ENCODE data around the gene ARHGAP24.

Gene ARHGAP24

DNA sequence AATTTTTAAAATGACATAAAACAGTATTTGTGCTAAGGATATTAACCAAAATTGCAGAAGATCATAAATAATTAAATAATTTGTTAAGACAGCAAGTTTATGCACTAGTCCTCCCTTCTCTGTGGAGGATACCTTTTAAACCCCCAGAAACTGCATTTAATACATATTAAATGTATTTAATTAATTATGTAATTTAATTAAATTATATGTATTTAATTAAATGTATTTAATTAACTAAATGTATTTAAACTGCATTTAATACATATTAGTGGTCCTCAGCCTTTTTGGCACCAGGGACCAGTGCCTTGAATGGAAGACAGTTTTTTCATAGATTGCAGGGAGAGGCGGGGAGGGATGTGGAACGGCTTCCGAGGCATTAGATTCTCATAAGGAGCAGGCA lies 404.6 kb downstream of the ARHGAP24 start:
- no CpG with 5 or more reads among the region's 3 CpGs for WGBS (ENCODE audit: extremely low coverage, insufficient coverage, insufficient read length)
- Histone ChIP-seq H3K79me1 (ENCODE audit: low read length) (no peaks in the 10 kb centered on the region), H3K4me1 (ENCODE audit: control insufficient read depth in 1 of 2, insufficient read depth in 2 of 2, low read length in 2 of 2) (no peaks in the 10 kb centered on the region), H3K27ac (ENCODE audit: low read depth, low read length) (no peak overlapping the region), H3K18ac (ENCODE audit: low read length) (no peak overlapping the region), H2AK5ac (ENCODE audit: low read length) (no peak overlapping the region), H2AFZ (ENCODE audit: insufficient read depth, low read length, poor library complexity) (no peak overlapping the region), H3K4me3 (ENCODE audit: low read depth, low read length) (no peak overlapping the region), H3K9ac (ENCODE audit: low read length) (no peak overlapping the region), H4K8ac (ENCODE audit: low read depth, low read length) (no peak overlapping the region), H3K27me3 (ENCODE audit: insufficient read depth, low read length) (no peaks in the 10 kb centered on the region), H3K23ac (ENCODE audit: low read length) (no peak overlapping the region), H2BK120ac (ENCODE audit: insufficient read depth, low read length, poor library complexity) (no peak overlapping the region), H4K12ac (ENCODE audit: low read depth, low read length) (no peak overlapping the region), H3K4ac (ENCODE audit: low read depth, low read length) (no peak overlapping the region), H2BK5ac (ENCODE audit: low read depth, low read length, poor library complexity) (no peak overlapping the region), H3K36me3 (ENCODE audit: control insufficient read depth in 1 of 2, insufficient read depth in 2 of 2, low read length in 2 of 2) (no peaks in the 10 kb centered on the region), H4K91ac (ENCODE audit: low read depth, low read length) (no peak overlapping the region), H3K4me2 (ENCODE audit: low read length) (no peak overlapping the region), H3K79me2 (ENCODE audit: control insufficient read depth, insufficient read depth, low read length, poor library complexity) (no peaks in the 10 kb centered on the region), H3K14ac (ENCODE audit: low read length) (no peak overlapping the region), H2BK12ac (ENCODE audit: low read length) (no peak overlapping the region), H3K9me3 (ENCODE audit: insufficient read depth, low read depth, low read length) (no peaks in the 10 kb centered on the region)
- no peak for DNase-seq

DNA sequence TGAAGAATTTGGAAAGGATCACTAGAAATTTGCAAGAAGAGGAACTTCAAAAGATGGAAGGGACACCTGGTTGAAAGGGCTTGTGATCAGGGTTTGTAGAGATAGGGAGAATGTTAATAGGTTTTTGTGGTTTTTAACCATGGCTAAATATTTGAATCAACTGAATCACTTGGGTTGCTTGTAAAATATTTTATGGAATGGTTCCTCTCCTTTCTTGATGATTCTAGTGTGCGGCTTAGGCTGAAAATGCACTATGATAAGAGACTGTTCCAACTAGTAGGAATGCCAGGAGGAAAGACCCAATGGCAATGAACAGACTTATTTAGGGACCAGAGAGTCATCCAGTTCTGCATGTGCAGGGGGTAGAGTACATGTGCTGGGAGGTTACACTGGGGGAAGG lies 408.2 kb downstream of the ARHGAP24 start:
- H3K4me2 ChIP-seq (ENCODE audit: low read length) = no peak overlapping the region
- H3K9ac ChIP-seq (ENCODE audit: low read length) = no peak overlapping the region
- no peak overlapping the region for H4K12ac ChIP-seq (ENCODE audit: low read depth, low read length)
- H3K23ac ChIP-seq (ENCODE audit: low read length) = no peak overlapping the region
- no peak overlapping the region for H2BK12ac ChIP-seq (ENCODE audit: low read length)
- H3K27ac ChIP-seq (ENCODE audit: low read depth, low read length) = no peak overlapping the region
- no peak overlapping the region for H3K18ac ChIP-seq (ENCODE audit: low read length)
- H2AFZ ChIP-seq (ENCODE audit: insufficient read depth, low read length, poor library complexity) = no peak overlapping the region
- no peak for DNase-seq
- H3K4me3 ChIP-seq (ENCODE audit: low read depth, low read length) = no peak overlapping the region
- H3K4ac ChIP-seq (ENCODE audit: low read depth, low read length) = no peak overlapping the region
- no peak overlapping the region for H2BK120ac ChIP-seq (ENCODE audit: insufficient read depth, low read length, poor library complexity)
- no peaks in the 10 kb centered on the region for H3K79me2 ChIP-seq (ENCODE audit: control insufficient read depth, insufficient read depth, low read length, poor library complexity)
- no CpG with 5 or more reads among the region's 1 CpG for WGBS (ENCODE audit: extremely low coverage, insufficient coverage, insufficient read length)
- H3K4me1 ChIP-seq (ENCODE audit: control insufficient read depth in 1 of 2, insufficient read depth in 2 of 2, low read length in 2 of 2) = no peaks in the 10 kb centered on the region
- H3K9me3 ChIP-seq (ENCODE audit: insufficient read depth, low read depth, low read length) = no peaks in the 10 kb centered on the region
- no peak overlapping the region for H3K14ac ChIP-seq (ENCODE audit: low read length)
- H3K79me1 ChIP-seq (ENCODE audit: low read length) = no peaks in the 10 kb centered on the region
- no peaks in the 10 kb centered on the region for H3K27me3 ChIP-seq (ENCODE audit: insufficient read depth, low read length)
- no peak overlapping the region for H2BK5ac ChIP-seq (ENCODE audit: low read depth, low read length, poor library complexity)
- H2AK5ac ChIP-seq (ENCODE audit: low read length) = no peak overlapping the region
- no peak overlapping the region for H4K8ac ChIP-seq (ENCODE audit: low read depth, low read length)
- H4K91ac ChIP-seq (ENCODE audit: low read depth, low read length) = no peak overlapping the region
- H3K36me3 ChIP-seq (ENCODE audit: control insufficient read depth in 1 of 2, insufficient read depth in 2 of 2, low read length in 2 of 2) = no peaks in the 10 kb centered on the region

DNA sequence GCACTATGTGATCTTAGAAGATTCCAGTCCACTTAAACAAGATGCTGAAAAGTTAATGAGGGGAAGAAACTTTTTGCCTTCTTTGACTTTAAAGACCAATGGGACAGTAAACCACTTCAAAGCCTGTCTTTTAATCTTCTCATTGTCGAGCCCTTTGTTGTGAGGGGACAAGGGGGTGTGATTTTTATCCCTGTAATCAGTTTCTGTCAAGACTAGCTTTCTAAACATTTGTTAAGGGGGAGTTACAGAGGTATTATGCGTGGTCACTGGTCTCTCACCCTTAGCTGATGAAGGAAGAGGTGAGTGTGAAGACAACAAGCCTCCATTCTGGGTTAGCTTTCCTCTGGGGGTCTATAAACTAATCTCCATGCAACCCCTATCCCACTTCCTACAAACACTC lies 409.3 kb downstream of the ARHGAP24 start:
- no peak overlapping the region for H3K27ac ChIP-seq (ENCODE audit: low read depth, low read length)

DNA sequence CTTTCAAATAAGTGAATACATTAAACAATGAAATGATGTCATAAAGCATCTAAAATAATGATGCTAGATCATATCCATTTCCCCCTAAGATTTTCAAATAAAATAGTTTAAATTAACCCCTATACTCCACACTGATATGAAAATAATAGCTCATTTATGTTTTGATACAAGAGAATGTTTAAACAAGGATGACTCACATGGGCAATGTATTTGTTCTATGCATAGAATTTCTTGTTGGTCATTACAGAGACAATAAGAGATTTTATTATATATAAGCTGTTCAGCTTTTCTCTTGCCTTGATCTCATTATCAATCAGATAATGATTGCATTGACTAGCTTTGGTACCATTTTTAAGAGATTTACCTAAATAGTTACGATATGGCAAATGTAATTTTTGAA lies 411.7 kb downstream of the ARHGAP24 start:
- H2AK5ac ChIP-seq (ENCODE audit: low read length) = no peak overlapping the region
- no CpG with 5 or more reads among the region's 1 CpG for WGBS (ENCODE audit: extremely low coverage, insufficient coverage, insufficient read length)
- H2AFZ ChIP-seq (ENCODE audit: insufficient read depth, low read length, poor library complexity) = no peak overlapping the region
- no peak overlapping the region for H3K4me2 ChIP-seq (ENCODE audit: low read length)
- no peaks in the 10 kb centered on the region for H3K4me1 ChIP-seq (ENCODE audit: control insufficient read depth in 1 of 2, insufficient read depth in 2 of 2, low read length in 2 of 2)
- no peaks in the 10 kb centered on the region for H3K9me3 ChIP-seq (ENCODE audit: insufficient read depth, low read depth, low read length)
- no peaks in the 10 kb centered on the region for H3K36me3 ChIP-seq (ENCODE audit: control insufficient read depth in 1 of 2, insufficient read depth in 2 of 2, low read length in 2 of 2)
- no peak overlapping the region for H3K27ac ChIP-seq (ENCODE audit: low read depth, low read length)
- H4K91ac ChIP-seq (ENCODE audit: low read depth, low read length) = no peak overlapping the region
- no peak overlapping the region for H3K14ac ChIP-seq (ENCODE audit: low read length)
- H4K12ac ChIP-seq (ENCODE audit: low read depth, low read length) = no peak overlapping the region
- no peak overlapping the region for H4K8ac ChIP-seq (ENCODE audit: low read depth, low read length)
- H2BK5ac ChIP-seq (ENCODE audit: low read depth, low read length, poor library complexity) = no peak overlapping the region
- no peaks in the 10 kb centered on the region for H3K79me2 ChIP-seq (ENCODE audit: control insufficient read depth, insufficient read depth, low read length, poor library complexity)
- H3K4me3 ChIP-seq (ENCODE audit: low read depth, low read length) = no peak overlapping the region
- no peak overlapping the region for H2BK12ac ChIP-seq (ENCODE audit: low read length)
- no peak for DNase-seq
- no peak overlapping the region for H3K4ac ChIP-seq (ENCODE audit: low read depth, low read length)
- H3K27me3 ChIP-seq (ENCODE audit: insufficient read depth, low read length) = no peaks in the 10 kb centered on the region
- no peak overlapping the region for H3K18ac ChIP-seq (ENCODE audit: low read length)
- H2BK120ac ChIP-seq (ENCODE audit: insufficient read depth, low read length, poor library complexity) = no peak overlapping the region
- H3K9ac ChIP-seq (ENCODE audit: low read length) = no peak overlapping the region
- H3K23ac ChIP-seq (ENCODE audit: low read length) = no peak overlapping the region
- H3K79me1 ChIP-seq (ENCODE audit: low read length) = no peaks in the 10 kb centered on the region

More for the DNA sequence above, 409.3 kb downstream of the ARHGAP24 start:
- WGBS (ENCODE audit: extremely low coverage, insufficient coverage, insufficient read length) = no CpG with 5 or more reads among the region's 2 CpGs
- no peaks in the 10 kb centered on the region for H3K27me3 ChIP-seq (ENCODE audit: insufficient read depth, low read length)
- H2BK120ac ChIP-seq (ENCODE audit: insufficient read depth, low read length, poor library complexity) = no peak overlapping the region
- H4K12ac ChIP-seq (ENCODE audit: low read depth, low read length) = no peak overlapping the region
- H3K4me2 ChIP-seq (ENCODE audit: low read length) = no peak overlapping the region
- no peak overlapping the region for H3K18ac ChIP-seq (ENCODE audit: low read length)
- H3K4ac ChIP-seq (ENCODE audit: low read depth, low read length) = no peak overlapping the region
- no peak overlapping the region for H4K8ac ChIP-seq (ENCODE audit: low read depth, low read length)
- H3K14ac ChIP-seq (ENCODE audit: low read length) = no peak overlapping the region
- no peaks in the 10 kb centered on the region for H3K79me1 ChIP-seq (ENCODE audit: low read length)
- DNase-seq = no peak
- H3K4me1 ChIP-seq (ENCODE audit: control insufficient read depth in 1 of 2, insufficient read depth in 2 of 2, low read length in 2 of 2) = no peaks in the 10 kb centered on the region
- H3K4me3 ChIP-seq (ENCODE audit: low read depth, low read length) = no peak overlapping the region
- no peak overlapping the region for H3K23ac ChIP-seq (ENCODE audit: low read length)
- no peaks in the 10 kb centered on the region for H3K79me2 ChIP-seq (ENCODE audit: control insufficient read depth, insufficient read depth, low read length, poor library complexity)
- no peak overlapping the region for H2BK5ac ChIP-seq (ENCODE audit: low read depth, low read length, poor library complexity)
- H2BK12ac ChIP-seq (ENCODE audit: low read length) = no peak overlapping the region
- no peaks in the 10 kb centered on the region for H3K9me3 ChIP-seq (ENCODE audit: insufficient read depth, low read depth, low read length)
- no peak overlapping the region for H4K91ac ChIP-seq (ENCODE audit: low read depth, low read length)
- H3K36me3 ChIP-seq (ENCODE audit: control insufficient read depth in 1 of 2, insufficient read depth in 2 of 2, low read length in 2 of 2) = no peaks in the 10 kb centered on the region
- no peak overlapping the region for H3K9ac ChIP-seq (ENCODE audit: low read length)
- H2AFZ ChIP-seq (ENCODE audit: insufficient read depth, low read length, poor library complexity) = no peak overlapping the region
- no peak overlapping the region for H2AK5ac ChIP-seq (ENCODE audit: low read length)
